Adipose tissue (tissue), 3 donors: Measurements from ENCODE around the gene USP5. TPM values are rescaled to one million over a fixed set of nuclear protein-coding genes. Genes with fewer than 3 reads are reported as not detected.
A peak's percentile ranks its signal among the peaks of the same experiment; 100 is the strongest.
"Not testable (repeated sequence)": the region's sequence is repeated elsewhere in the genome, so short reads cannot be mapped to it uniquely, and the experiment has no call there.

Experiments used
- H3K27ac ChIP-seq: one replicate; pipeline ENCODE4 v1.5.1; 2013; ENCODE audit warnings: low read depth, low read length
- whole genome bisulfite sequencing, 3 donors: extraction: QIAGEN DNeasy Blood & Tissue Kit; methylation state at CpG; one replicate each; pipeline ENCODE4 v1.1.7; 2013; 5-methylcytosine and 5-hydroxymethylcytosine counted together
- polyA plus RNA-seq, 3 donors: library from polyadenylated mRNA; stranded (reverse); fragments of 200-250 nt; gene quantifications; one replicate each; pipeline ENCODE4 v1.2.3, GENCODE V29; 2013
- donor health status: healthy with polysubstance abuse.
- donor health status: Bipolar disorder and iron deficiency.
- donor health status: healthy.

Gene USP5
- polyA plus RNA-seq, 3 donors: 14.7 to 32.5 (median 28.5) TPM

DNA sequence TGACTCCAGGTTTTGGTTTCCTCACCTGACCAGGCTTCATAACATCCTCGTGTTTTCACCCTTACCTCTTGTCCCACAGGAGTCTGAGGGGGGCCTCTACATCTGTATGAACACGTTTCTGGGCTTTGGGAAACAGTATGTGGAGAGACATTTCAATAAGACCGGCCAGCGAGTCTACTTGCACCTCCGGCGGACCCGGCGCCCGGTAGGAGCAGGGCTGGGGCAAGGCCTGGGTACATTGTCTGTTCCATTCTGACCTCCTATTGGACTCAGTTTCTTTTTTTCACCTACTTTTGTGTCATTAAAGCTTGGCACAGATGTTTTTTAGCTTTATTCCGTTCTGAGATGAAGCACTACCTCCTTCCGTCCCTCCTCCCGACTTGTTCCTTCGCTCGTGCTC, 3.4 kb downstream of the USP5 start:
- WGBS, 3 donors: 88 to 94% (median 88%) methylated on average over 14 of the region's 14 CpGs
- H3K27ac ChIP-seq: no peak overlapping the region

DNA sequence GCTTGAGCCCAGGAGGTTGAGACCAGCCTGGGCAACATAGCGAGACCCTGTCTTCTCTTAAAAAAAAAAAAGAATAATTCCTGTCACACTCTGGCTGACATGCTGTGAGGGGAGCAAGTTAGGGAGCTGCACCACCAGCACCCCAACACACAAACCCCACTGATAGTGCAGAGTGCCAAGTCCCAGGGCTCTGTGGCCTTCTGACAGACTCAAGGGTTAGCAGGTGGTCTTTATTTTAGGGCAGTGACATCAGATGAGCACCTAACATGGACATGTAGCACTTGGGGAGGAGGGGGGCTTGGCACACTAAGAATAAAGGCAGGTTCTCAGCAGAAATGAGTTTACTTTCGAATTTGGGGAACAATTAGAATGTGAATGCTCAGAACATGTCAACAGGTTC, 6.8 kb downstream of the USP5 start:
- no peak overlapping the region for H3K27ac ChIP-seq
- 93 to 96% (median 94%) methylated on average over 2 of the region's 2 CpGs for WGBS, 3 donors

DNA sequence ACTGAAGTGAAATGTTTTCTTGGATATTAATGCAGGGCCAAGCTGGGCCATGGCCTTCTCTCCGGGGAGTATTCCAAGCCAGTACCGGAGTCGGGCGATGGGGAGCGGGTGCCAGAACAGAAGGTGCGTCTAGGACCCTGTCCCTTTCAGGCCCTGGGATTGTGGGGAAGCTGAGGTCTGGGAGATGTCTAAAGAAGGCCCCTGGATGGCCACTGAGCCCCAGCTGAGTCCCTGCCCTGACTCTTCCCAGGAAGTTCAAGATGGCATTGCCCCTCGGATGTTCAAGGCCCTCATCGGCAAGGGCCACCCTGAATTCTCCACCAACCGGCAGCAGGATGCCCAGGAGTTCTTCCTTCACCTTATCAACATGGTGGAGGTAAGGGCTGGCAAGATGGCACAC, 8.2 kb downstream of the USP5 start:
- WGBS, 3 donors: 94 to 95% (median 95%) methylated on average over 9 of the region's 9 CpGs
- no peak overlapping the region for H3K27ac ChIP-seq

DNA sequence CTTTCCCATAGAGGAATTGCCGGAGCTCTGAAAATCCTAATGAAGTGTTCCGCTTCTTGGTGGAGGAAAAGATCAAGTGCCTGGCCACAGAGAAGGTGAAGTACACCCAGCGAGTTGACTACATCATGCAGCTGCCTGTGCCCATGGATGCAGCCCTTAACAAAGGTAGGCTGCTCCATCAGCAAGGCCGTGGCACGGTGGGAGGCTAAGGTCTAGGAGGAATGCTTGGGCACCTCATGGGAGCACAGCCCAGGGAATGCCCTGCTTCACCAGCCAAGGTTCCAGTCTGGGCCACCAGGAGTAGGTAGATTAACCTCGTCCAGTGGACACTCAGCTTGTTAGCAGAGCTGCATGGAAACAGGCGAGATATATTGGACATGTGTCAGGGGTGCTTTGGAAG, 9.0 kb downstream of the USP5 start:
- 95 to 97% (median 96%) methylated on average over 7 of the region's 7 CpGs for WGBS, 3 donors
- H3K27ac ChIP-seq: no peak overlapping the region

DNA sequence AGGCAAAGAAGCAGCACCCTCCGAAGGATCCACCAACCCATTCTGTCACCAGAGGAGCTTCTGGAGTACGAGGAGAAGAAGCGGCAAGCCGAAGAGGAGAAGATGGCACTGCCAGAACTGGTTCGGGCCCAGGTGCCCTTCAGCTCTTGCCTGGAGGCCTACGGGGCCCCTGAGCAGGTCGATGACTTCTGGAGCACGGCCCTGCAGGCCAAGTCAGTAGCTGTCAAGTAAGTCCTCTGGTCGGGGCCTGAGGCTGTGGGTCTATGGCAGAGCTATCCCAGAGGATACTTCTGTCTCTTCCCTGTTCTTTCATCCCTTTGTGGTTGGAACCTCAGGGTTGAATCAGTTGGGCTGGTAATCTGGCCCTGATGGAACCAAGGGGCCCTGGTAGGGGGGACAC, 9.4 kb downstream of the USP5 start:
- WGBS, 3 donors: 94 to 96% (median 96%) methylated on average over 9 of the region's 9 CpGs
- H3K27ac ChIP-seq: no peak overlapping the region

DNA sequence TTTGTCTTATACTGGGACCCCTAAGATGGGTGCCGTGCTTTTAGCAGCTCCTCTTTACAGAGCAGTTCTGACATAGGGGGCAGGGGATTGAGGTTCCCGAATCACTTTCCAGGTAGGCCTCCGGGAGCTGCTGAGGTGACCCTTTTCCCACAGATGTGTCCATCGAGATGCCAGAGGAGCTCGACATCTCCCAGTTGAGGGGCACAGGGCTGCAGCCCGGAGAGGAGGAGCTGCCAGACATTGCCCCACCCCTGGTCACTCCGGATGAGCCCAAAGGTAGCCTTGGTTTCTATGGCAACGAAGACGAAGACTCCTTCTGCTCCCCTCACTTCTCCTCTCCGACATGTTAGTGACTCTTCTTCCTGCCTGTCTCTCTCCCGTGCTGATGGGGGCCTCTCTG, 11.1 kb downstream of the USP5 start:
- H3K27ac ChIP-seq: no peak overlapping the region
- 91 to 94% (median 93%) methylated on average over 11 of the region's 11 CpGs for WGBS, 3 donors

DNA sequence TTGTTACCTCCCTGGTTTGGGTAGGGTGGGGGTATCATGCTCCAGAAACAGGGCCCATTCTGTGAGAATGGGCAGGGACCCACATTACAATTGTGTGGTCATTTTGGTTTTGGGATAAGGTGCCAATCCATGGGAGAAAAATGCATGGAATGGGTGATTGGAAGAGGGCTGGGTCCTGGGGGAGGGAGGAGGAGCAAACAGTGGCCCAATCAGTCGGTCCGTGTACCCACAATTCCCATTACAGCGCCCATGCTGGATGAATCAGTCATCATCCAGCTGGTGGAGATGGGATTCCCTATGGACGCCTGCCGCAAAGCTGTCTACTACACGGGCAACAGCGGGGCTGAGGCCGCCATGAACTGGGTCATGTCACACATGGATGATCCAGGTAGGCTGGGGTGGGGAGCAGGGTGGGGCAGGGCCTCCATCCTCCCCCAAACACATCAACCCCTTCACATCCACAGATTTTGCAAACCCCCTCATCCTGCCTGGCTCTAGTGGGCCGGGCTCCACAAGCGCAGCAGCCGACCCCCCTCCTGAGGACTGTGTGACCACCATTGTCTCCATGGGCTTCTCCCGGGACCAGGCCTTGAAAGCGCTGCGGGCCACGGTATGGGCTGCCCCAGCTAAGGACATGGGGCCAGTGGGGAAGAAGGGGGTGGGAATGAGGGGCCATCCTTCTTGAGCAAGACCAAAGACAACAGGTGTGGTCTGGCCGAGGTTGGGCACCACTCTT, 11.8 kb downstream of the USP5 start:
- no peak overlapping the region for H3K27ac ChIP-seq
- WGBS, 3 donors: 96 to 98% (median 96%) methylated on average over 15 to 16 of the region's 16 CpGs

DNA sequence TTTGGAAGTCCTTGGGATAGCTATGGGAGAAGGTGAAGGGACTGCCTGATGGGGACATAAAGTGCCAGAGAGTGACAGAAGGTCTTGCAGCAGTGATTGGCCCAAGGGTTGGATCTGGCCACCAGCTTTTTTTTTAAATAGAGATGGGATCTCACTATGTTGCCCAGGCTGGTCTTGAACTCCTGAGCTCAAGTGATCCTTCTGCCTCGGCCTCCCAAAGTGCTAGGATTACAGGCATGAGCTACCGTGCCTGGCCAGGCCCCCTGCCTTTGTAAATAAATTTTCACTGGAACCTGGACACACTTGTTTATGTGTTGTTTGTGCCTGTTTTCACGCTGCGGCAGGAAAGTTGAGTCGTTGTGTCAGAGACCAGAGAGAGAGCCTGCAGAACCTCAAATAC, 13.4 kb downstream of the USP5 start:
- WGBS, 3 donors: 88 to 93% (median 91%) methylated on average over 5 of the region's 5 CpGs
- H3K27ac ChIP-seq: not testable (repeated sequence)

DNA sequence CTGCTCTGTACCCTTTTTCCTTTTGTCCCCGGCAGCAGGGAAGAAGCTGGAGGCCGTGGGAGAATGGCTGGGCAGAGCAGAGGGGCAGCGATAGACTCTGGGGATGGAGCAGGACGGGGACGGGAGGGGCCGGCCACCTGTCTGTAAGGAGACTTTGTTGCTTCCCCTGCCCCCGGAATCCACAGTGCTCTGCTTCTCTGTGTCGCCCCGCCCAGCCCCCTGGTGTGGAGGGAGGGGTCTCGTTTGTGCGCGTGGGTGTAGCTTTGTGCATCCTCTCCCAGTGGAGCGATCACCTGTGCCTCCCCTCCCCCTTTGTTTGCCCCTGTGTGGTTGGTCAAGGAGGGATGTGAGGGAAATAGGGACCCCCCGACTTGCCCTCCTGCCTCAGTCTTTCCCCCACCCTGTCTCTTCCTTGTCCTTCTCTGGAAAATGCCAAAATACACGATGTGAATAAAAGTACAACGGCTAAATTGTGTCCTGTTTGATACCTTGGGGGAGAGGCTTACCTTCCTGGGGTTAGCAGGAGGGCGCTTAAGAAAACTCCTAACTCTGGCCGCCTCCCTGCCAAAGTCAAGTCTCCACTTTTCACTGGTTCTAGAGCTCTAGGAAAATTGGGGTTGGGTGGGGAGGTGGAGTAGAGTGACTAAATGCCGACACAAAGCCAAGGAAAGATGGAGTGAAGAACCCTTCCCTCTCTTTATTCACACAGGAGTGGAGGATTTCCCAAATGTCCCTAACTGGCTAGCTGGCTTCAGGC, 14.4 kb downstream of the USP5 start:
- no peak overlapping the region for H3K27ac ChIP-seq
- 71 to 82% (median 80%) methylated on average over 18 to 19 of the region's 19 CpGs for WGBS, 3 donors

DNA sequence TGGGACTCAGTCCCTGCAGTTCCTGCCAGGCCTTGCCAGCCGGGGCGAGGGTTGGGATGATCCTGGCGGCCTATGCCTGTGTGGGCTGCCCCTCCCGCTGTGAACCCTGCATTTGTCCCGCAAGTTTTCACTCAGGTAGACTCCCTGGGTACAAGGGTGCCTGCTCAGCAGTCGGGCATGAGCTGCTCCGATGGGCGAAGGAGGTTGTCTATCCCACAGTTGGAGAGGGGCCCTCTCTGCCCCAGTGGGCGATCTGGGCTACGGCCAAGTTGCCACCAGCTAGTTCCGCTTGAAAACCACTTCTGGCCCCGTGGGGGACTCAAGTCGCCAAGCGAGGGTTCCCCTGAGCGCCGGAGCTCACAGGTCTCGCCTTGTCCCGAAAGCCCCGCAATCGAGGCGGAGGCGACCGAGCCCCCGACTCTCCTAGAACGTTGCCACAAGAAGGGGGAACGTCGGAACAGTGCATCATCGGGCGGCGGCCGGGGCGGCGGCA, 15.0 kb downstream of the USP5 start:
- WGBS, 3 donors: 2% methylated on average over 32 to 33 of the region's 33 CpGs
- no peak overlapping the region for H3K27ac ChIP-seq

DNA sequence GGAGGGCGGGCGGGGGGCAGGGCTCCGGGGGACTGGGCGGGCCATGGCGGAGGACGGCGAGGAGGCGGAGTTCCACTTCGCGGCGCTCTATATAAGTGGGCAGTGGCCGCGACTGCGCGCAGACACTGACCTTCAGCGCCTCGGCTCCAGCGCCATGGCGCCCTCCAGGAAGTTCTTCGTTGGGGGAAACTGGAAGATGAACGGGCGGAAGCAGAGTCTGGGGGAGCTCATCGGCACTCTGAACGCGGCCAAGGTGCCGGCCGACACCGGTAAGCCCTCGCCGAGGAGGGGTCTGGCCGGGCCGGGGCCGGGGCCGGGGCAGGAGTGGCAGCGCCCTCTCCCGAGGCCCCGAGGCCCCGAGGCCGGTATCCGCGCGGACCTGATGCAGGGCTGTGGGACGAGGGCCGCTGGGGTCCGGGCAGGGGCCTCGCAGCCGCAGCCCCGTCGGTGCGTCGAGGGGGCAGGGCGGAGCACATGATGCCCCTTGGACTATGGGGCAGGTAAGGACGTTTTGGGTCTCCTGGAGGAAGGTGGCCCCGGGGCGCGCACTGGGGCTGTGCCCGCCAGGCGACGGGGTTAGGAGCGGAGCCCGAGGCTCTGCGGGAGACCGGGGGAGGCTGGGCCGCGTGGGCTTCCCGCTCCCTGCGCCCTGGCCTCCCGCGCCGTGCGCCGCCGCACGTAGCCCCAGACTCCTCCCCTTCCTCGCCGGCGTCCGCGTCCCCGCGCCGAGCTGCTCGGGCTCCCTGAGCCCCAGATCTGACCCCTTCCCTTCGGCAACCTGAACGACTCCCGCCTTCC, 15.7 kb downstream of the USP5 start, which contains the start of gene TPI1:
TSS of gene TPI1 (plus strand) at position 119 of the 798 bp plus-strand sequence. CDS start at position 155, 36 bp downstream.
- WGBS, 3 donors: 0 to 1% (median 0%) methylated on average over 61 to 86 of the region's 86 CpGs
- H3K27ac ChIP-seq: no peak within 1 kb of the TSS

DNA sequence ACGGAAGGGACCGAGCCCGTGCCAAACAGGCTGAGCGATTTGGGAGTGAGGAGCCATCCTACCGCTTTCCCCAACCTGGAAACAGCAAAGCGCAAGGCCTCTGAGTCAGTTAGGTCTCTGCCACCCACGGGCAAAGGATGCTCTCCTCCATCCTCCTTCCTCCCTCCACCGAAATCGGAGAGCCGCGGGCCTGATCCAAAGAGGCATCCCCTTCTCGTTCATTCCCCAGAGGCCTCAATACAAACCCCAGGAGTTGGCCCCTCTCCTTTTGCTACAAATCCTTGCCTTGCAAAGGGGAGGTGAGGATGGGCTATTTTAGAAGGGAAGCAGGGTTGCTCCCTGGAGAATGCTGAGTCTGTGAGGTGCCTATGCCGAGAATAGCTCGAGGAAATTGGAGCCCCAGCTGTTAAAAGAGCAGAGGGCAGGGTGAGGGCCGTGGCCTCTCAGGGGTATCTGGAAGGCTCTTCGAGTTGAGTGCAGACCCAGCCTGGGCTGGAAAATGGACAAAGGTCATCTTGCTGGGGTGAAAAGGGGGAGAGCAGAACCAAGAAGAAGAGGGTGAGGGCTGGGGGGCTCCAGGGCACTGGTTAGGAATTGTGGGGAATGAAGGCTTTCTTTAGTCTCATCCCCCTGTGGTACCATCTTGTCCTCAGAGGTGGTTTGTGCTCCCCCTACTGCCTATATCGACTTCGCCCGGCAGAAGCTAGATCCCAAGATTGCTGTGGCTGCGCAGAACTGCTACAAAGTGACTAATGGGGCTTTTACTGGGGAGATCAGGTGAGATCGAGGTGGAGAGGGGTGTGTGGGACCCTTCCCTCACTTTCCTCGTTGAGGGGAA, 16.5 kb downstream of the USP5 start:
- 10 to 13% (median 11%) methylated on average over 22 of the region's 22 CpGs for WGBS, 3 donors

DNA sequence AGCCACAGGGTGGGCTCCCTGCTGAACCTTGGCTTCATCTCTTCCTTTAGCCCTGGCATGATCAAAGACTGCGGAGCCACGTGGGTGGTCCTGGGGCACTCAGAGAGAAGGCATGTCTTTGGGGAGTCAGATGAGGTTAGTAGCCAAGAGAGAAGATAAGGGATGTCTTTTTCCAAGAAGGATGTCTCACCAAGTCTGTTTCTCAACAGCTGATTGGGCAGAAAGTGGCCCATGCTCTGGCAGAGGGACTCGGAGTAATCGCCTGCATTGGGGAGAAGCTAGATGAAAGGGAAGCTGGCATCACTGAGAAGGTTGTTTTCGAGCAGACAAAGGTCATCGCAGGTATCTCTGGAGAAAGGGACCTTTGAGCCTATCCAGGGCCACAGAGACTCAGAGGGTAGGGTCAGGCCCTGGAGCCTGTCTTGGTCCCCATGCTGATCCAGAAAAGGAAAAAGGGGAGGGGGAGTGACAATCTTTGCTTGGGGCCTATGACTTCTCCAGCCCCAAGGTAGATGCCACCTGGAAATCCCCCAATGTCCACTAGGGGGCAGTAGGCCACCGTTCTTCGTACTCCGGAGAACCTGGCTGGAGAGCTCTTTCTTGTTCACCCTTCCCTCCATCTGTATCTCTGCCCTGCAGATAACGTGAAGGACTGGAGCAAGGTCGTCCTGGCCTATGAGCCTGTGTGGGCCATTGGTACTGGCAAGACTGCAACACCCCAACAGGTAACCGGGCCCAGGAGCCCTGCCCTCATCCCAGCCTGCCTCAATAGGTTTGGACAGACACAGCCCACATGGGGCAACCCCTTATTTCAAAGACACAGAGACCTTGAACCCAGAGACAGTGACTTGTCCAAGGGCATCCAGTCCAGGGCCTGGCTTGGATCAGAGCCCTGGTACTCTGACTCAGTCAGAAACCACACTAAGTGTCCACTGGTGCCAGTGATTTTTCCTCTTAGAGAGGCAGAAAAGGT, 17.4 kb downstream of the USP5 start:
- no peak overlapping the region for H3K27ac ChIP-seq
- 30 to 39% (median 35%) methylated on average over 12 of the region's 12 CpGs for WGBS, 3 donors

More for the DNA sequence above, 16.5 kb downstream of the USP5 start:
- H3K27ac ChIP-seq: no peak overlapping the region

DNA sequence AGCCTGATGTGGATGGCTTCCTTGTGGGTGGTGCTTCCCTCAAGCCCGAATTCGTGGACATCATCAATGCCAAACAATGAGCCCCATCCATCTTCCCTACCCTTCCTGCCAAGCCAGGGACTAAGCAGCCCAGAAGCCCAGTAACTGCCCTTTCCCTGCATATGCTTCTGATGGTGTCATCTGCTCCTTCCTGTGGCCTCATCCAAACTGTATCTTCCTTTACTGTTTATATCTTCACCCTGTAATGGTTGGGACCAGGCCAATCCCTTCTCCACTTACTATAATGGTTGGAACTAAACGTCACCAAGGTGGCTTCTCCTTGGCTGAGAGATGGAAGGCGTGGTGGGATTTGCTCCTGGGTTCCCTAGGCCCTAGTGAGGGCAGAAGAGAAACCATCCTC, 18.4 kb downstream of the USP5 start:
- WGBS, 3 donors: 39 to 69% (median 67%) methylated on average over 4 of the region's 4 CpGs
- H3K27ac ChIP-seq: not testable (repeated sequence)

DNA sequence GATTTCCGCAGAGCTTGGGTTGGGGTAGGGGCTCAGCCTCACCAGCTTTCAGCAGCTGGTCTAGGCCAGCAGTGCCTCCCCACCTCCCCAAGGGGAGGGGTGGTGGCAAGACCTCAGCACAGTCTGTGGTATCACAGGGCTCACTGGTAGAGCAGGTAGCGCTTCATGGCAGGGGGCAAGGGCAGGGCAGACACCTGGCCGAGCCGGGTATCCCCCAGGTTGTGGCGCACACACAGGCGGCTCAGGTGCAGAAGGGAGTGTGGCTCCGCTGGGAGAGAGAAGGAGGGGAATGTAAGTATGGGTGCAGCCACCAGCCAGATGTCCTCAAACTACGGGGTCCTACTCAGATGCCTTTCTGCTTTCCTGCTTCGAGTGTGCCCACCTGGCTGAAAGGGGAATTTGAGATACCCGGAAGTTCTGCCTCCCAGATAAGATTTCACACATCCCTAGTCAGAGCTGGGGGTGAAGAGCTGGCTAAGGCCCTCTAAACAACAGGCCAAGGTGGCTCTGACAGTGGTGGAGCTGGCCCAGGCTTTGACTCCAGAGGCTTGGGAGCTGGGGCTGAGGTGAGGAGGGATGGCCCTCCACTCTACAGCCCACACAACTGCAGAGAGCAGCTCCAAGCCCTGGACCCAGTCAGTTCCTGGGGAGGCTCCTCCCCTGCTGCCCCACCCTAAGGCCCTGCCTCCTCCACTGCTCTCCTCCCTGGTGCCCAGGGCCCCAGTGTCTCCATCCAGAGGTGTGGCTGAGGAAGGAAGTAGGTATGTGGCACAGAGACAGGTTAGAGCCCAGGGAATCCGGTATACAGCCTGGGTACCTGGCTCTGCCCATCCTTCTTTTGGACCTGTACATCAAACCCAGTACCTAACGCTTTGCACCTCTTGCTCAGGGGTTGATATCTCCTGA, 19.4 kb downstream of the USP5 start:
- peak overlapping the region; percentile 32 for H3K27ac ChIP-seq
- WGBS, 3 donors: 74 to 79% (median 75%) methylated on average over 12 of the region's 12 CpGs
